HG02885 (cell line): Measurements from ENCODE around the gene CYS1.

Source experiments
- ATAC-seq: cut with Tn5 transposase; IDR thresholded peaks from one replicate; pipeline ENCODE4 v1.9.1; 2021; ENCODE audit warnings: mild to moderate bottlenecking; ENCODE audit not compliant: unreplicated experiment, poor library complexity

CYS1 gene

DNA sequence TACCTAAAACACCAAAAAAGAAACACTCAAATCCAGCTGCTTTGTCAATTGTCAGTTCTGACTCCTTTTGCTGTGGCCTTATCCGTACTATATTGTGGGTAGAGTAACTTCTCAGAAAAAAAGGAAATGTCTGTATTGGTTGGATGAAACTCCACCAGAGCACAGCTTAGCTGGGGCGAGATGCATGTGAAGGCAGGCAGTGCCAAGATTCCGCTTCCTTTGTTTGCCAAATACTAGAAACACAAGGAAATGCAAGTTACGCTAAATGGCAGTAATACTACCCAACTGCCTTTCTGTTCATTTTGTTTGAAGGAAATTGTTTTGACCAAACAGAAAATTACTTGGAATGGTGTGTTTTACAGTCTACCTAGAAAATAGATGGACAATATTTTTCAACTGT, 26.9 kb downstream of the CYS1 start:
- ATAC-seq, result no peak

DNA sequence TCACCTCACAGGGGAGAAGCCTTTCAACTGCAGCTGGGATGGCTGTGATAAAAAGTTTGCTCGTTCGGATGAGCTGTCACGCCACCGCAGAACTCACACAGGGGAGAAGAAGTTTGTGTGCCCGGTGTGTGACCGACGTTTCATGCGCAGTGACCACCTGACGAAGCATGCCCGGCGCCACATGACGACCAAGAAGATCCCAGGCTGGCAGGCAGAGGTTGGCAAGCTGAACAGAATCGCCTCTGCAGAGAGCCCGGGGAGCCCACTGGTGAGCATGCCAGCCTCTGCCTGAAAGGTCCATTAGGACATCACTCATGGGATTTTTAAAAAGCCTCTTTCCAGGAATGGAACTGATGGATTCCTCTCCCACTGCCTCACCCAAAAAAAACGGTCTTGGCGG, 28.0 kb downstream of the CYS1 start:
- no peak for ATAC-seq

DNA sequence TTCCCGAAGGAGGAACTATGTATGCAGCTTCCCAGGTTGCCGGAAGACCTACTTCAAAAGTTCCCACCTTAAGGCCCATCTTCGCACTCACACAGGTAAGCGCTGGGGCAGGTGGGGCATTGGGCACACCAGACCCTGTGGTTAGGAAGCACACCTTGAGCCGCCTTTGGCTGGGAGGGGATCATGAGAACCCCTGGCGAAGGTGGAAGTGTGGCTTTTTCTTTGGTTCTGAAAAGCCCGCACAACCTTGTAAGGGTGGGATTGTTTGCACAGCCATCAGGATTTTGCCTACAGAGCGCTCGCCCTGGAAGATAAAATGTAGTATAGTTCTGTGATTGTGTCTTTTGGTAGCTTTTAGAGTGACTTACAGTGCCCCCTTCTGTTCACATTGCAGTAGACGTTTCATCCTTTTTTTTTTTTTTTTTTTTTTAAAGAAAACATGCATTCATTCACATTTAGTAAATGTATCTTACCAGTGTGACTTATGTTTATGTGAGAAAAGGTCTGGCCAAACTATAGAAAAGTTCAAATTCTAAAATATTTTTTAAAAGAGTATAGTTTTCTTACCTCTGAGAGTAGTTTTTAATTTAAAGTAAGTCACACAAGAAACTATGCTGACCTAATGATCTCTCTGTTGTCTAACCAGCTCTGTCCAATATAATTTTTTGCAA, 31.6 kb downstream of the CYS1 start:
- ATAC-seq, result no peak

DNA sequence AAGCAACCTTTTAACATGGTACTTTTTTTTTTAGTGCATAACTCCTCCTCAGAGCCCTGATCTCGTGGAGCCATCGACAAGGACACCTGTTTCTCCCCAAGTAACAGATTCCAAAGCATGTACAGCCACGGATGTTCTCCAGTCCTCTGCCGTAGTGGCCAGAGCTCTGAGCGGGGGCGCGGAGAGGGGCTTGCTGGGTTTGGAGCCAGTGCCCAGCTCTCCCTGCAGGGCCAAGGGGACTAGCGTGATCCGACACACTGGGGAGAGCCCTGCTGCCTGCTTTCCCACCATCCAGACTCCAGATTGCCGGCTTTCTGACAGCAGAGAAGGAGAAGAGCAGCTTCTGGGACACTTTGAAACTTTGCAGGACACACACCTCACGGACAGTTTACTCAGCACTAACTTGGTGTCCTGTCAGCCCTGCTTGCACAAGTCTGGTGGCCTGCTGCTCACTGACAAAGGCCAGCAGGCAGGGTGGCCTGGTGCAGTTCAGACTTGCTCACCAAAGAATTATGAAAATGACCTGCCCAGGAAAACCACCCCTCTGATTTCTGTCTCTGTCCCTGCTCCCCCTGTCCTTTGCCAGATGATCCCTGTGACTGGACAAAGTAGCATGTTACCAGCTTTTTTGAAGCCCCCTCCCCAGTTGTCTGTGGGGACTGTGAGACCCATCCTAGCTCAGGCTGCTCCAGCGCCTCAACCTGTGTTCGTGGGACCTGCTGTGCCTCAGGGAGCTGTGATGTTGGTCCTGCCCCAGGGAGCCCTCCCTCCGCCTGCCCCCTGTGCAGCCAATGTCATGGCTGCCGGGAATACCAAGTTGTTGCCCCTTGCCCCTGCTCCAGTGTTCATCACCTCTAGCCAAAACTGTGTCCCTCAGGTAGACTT, 32.4 kb downstream of the CYS1 start:
- no peak for ATAC-seq

DNA sequence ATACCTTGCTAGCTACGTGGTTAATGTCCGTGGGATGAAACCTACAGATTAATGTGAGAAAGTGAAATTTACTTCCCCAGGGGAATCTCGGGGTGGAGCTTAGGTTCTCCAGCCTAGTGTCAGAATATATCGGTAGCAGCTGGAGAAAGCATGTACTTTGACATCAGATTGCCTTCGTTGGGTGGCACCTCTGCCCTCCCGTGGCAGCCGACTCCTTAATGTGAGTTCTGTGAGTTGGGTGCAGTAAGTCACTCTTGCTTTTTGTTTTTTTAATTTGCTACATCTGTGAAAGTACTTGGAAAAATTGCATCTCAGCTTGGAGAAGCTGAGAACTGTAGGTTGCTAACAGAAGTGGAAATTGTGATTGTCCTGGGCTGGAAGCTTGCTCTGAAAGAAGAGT, 33.3 kb downstream of the CYS1 start:
- no peak for ATAC-seq

DNA sequence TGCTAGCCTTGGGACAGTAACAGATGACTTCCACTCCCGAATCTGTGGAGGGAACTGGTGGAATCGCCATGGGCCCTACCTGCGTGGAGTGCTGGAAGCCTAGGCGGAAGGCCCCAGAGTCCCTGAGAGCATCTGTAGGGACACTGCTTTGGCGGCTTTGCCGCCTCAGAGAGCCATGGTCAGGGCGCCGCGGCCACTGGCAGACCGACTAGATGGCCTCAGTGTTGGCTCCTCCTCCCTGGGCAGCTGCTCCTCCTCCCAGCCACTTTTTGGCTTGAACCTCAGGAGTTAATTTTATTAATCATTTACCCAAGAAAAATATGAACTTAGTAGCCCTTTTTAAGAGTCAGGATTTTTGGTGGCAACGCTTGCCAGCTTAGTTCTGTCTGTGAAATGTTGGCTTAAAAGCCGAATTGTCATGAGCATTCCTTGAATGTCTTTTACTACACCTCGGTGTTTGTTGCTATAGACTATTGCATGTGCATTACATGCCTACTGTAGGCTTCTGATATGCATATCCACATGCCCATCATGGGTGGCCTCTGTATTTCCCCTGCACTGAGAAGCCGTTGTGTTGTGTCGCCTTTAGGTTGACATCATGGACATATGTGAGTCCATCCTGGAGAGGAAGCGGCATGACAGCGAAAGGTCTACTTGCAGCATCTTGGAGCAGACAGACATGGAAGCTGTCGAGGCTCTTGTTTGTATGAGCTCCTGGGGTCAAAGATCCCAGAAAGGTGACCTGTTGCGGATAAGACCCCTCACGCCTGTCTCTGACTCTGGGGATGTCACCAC, 34.5 kb downstream of the CYS1 start:
- no peak for ATAC-seq

DNA sequence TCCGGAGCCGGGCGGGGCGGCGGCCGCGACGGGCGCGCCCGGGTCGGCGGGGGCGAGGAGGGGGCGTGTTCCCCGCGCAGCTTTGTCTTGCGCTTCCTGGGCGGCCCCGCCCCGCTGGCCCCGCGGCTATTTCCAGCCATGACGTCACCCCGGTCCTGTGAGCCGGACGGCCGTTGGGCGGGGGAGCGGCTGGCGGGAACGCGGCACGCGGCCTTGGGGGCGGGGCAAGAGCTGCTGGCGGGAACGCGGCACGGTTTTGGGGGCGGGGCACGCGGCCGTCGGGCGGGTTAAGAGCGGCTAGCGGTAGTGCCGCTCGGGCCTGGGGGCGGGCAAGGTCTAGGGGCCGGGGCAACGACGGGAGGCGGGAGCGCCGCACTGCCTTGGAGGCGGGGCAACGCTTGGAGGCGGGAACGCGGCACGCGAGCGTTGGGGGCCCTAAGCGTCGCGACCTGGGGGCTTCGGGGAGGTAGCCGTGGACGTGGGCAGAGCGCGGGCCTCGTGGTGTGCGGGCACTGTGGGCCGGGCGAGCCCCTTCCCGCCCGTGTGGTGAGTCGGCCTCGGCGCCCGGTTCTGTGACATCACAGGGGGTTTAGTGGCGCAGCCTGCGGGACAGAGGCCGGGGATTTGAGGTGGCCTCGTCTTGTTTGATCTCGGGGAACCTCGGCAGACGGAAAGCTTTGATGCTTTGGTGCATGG, 36.2 kb downstream of the CYS1 start:
- ATAC-seq, result peak; percentile 62

DNA sequence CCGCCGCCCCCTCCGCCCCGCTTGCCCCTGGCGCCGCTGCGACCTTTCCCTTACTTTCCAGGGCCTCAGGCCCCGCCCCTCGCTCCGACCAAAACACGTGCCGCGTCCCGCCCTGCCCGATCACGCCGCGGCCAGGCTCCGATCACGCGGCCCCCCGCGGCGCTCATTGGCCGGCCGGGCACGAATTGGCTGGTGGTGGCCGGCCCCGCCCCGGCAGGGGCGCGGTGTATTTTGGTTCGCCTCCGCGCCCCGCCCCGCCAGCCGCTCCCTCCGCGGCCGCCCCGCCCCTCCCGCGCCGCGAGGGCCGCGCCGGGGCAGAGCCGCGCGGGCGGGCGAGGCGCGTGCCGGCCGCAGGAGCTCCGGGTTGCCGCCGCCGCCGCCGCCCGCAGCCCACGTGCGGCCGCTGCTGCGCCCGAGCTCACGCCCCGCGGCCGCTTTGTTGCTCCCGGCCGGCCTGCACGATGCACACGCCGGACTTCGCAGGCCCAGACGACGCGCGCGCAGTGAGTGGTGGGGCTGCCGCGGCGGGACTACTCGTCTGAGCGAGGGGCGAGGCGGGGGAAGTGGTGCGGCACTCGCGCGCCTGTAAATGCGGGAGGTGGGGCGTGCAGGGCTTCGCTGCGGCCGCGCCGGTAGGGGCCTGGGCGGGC, 36.8 kb downstream of the CYS1 start, which contains the start of gene KLF11:
TSS of gene KLF11 (plus strand) at position 295 of the 650 bp plus-strand sequence. CDS start at position 462, 167 bp downstream.
- ATAC-seq, result peak; percentile 74

DNA sequence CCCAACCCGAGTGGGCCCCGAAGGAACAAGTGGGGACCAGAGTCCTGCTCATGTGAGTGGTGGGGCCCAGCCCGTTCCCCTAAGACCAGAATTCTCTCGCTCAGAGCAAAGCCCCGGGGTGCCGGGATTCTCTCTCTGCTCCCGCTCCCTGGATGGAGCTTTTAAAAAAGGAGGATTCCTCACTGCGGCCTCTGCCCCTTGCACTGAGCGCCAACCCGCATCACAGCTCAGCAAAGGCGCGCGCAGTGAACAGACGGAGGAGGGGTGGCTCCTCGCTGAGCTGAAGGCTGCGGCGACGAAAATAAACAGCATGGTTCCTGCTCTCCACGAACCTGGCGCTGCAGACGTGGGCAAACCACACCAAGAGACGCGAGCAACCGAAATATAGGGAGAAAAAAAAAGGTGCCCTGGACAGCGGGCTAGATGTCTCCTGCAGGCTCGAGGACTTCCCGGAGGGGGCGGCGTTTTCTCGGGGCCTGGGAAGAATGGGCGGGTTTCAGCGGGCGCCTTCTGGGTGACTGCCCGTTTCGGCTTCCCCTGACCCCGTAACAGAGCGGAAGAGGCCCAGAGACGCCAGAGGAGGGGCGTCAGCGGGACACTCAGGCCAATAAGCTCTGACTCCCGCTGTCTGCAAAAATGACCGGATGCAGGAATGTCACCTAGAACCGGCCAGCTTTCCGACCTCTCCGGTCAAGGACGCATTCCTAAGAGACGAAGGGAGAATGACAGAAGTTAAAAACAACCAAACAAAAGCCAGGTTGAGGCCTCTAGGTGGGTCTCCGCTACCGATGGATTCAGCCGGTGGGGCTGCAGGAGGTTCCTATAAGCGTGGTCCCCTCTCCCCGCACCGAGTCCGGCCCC, 37.7 kb downstream of the CYS1 start:
- ATAC-seq, result no peak

DNA sequence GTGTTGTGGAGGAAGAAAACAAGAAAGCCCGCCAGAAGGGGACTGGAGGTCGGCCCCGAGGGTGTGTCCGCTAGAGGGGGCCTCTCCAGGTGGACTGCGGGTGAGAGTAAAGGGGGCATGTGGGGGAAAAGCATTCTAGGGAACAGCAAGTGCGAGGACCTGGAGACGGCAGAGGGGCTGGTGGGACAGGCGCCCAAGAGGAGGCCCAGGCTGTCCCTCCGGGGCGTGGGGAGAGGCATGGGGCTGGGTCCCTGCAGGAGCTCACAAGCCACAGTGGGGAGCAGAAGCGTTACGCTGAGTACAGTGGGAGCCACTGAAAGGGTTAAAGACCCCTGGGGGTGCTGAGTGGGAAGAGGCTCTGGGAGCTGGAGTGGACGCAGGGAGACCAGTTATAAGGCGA, 38.5 kb downstream of the CYS1 start:
- ATAC-seq, result no peak

DNA sequence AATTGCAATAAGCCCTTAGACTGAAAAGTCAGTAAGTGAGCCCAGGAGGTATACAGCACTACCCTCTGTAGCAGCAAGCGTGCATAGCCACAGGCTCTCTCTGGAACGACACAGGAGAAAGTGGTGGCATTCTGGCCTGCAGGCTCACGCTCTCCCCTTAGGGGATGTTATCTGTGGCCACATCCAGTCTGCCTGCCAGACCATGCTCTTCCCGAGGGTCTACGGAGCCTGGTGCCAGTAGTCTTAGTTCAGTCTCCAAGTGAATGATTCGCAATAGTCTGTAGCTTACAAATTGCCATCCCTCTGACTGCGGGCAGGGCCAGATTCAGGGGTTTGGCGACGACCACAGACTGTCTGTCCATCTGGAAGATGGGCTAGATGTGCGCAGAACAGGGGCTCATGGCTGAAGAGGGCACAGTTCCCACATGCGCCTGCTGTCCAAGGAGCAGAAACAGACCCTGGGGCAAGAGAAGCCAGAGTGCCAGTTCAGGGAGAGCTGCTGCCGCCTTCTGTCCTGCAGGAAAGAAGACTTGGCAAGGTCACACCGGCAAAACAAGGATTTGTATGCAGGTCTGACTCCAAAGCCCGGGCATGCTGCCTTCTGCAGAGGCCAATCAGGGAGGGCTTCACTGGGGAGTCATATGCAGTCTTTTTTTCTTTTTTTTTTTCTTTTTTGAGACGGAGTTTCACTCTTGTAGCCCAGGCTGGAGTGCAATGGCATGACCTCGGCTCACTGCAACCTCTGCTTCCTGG, 40.4 kb downstream of the CYS1 start:
- no peak for ATAC-seq

DNA sequence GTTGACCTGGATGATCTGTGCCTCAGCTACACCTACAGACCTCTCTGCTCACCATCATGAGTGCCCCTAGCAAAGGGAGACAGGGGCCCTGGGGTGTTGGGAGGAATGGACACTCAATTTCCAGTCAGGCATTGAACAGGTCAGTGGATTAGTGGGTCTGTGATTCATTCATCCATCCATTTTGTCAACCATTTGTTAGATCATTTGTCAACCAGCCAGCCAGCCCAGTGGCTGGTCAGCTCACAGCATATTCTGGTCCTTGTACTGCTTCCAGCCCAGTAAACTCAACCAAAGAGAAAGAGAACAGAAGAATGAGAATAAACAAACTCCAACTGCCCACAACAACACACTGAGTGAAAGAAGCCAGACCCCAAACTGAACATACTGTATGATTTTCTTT, 41.5 kb downstream of the CYS1 start:
- ATAC-seq, result no peak

DNA sequence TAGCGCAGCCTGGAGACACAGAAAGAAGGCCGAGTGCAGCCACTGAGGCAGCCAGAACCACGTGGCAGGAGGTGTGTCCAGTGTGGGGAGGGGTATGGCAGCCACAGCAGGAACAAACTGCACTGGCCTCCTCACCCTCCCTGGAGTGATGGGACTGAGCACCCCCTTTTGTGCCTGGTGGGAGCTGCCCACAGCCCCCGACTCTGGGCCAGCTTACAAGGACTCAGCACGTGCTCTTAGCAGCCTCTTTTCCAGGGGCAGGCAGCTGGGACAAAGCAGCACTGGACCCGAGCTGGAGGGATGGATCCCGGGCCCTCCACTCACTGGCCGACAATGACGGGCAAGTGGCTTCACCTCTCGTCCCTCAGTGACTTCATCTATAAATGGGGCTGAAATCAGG, 42.1 kb downstream of the CYS1 start:
- ATAC-seq, result no peak

DNA sequence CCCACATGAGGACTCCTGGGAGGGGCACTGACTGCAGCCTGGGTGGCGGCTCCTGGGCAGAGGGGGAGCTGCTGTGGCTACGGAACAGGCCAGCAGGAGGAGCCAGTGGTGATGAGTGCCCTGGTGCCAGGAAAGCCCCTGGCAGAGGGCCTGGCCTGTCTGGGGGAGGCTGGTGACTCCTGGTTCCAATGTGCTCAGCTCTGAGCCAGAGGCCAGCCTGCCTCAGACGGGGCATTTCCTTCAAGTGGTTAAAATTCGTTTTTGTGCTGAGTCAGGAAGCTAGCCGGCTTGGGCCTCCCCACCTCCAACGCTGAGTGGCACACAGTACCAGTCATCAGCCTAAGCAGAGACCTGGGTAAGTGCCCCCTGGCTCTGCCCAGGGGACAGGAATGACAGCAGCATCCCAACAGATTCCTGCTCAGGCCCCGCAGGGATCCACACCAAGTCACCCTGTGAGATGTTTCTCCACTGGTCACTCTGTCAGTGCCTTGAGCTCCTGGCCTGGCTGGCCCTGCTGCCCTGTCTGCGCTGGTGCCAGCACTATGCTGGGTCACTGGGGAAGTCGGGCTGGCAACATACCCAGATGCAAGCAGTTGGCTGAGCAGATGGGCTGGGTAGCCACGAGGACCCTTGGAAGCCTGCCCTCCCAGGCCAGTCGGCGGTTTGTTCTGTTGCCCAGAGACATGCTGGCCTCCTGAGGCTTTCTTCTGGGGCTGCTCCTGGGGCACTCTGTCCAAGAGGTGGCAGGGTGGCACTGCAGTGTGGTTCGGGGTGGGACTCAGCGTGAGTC, 43.9 kb downstream of the CYS1 start:
- peak; percentile 37 for ATAC-seq

DNA sequence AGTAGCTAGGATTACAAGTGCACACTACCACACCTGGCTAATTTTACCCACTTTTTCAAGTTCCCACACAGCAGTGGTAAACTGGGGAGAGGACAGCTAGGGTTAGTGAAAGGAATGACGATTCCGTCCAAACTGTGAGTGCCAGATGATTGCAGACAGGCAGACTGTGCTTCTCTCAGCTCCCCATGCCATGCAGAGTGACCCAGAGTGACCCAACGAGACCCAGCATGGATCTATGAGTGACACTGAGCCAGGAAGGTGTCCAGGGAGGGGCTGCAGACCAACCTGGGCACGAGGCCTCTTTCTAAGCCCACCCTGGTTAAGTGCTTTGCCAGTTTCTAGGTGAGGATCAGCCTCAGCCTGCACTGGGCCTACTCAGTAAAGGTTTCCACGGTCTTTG, 44.6 kb downstream of the CYS1 start:
- no peak for ATAC-seq

DNA sequence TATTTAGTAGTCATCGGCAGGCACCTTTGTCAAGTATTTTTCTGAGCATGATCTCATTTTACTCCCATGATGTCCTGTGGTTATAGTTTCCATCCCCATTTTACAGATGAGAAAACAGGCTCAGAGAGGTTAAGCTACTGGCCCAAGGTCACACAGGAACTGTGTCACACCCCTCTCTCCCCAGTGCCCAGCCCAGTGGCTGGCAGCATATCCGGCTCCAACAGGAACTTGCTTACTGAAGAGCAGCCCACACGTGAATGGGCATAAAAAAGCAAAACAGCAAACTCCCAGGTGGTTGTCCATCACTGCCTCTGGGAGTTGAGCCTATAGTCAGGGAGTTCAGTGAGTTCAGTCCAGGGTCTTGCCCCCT, 45.2 kb downstream of the CYS1 start:
- no peak for ATAC-seq

DNA sequence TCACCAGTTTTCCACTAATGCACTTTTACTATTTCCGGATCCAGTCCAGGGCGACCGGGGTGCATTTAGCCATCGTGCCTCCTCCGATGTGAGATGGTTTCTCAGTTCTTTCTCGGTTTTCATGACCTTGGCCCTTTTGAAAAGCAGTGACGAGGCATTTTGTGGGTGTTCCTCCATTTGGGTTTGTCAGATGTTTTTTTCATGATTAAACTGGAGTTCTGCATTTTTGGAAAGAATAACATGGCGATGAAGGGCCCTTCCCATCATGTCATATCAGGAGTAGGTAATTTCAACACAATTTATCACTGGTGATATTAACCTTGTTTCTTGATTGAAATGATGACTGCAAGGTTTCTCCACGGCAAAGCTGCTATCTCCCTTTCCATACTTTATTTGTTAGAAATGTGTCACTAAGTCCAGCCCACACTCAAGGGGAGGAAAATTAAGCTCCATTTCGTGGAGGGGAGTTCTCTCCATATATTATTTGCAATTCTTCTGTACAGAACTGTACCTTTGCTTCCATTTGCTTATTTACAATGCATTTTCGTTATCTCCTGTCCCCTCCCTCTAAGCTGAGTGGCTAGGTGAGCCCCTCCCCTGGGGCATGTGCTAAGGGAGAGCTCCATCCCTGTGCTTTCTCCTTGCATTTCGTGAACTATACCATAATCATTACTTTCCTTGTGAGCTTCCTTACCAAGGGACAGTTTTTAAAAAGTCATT, 45.7 kb downstream of the CYS1 start:
- no peak for ATAC-seq
